ENCODE measurements around the gene CEACAM3. TPM values are rescaled to one million over a fixed set of nuclear protein-coding genes. Genes with fewer than 3 reads are reported as not detected.
"Not testable (repeated sequence)": the region's sequence is repeated elsewhere in the genome, so short reads cannot be mapped to it uniquely, and the experiment has no call there.

CEACAM3 gene
- total RNA-seq, 2 experiments from 2014 or later = not detected

DNA sequence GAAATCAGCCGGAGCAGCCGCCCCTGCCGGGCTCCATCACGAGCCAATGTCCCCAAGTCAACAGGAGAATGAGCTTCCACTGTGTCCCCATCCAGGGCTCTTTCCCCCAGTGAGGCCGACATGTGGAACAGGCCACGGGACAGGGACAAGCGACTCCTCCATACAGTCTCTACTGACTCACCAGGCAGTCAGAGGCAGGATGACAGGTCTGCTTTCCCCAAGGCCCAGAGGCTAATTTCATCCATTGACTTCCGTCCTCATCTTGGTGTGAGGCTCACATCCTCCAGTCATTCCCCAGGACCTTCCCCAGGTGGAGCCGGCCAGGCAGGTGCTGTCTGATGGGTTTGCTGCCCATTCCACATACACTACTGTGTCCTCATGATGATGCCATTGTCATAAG, 37.5 kb upstream of the CEACAM3 start:
- no peaks in the 10 kb centered on the region for H3K36me3 ChIP-seq (ENCODE audit: insufficient read depth, low read length)
- peaks cover 32 to 46% of the 10 kb centered on the region in 2 experiments for H3K27me3 ChIP-seq (ENCODE audit: control insufficient read depth in 1 of 2, insufficient read depth in 2 of 2, low read length in 2 of 2)
- no peaks in the 10 kb centered on the region for H3K9me3 Mint-ChIP-seq
- peaks cover 1% of the 10 kb centered on the region for H3K4me1 ChIP-seq (ENCODE audit: insufficient read depth, low read length)
- H3K27ac Mint-ChIP-seq = no peak overlapping the region
- no peak overlapping the region for H3K4me3 Mint-ChIP-seq
- TF ChIP-seq, protein P1, sequence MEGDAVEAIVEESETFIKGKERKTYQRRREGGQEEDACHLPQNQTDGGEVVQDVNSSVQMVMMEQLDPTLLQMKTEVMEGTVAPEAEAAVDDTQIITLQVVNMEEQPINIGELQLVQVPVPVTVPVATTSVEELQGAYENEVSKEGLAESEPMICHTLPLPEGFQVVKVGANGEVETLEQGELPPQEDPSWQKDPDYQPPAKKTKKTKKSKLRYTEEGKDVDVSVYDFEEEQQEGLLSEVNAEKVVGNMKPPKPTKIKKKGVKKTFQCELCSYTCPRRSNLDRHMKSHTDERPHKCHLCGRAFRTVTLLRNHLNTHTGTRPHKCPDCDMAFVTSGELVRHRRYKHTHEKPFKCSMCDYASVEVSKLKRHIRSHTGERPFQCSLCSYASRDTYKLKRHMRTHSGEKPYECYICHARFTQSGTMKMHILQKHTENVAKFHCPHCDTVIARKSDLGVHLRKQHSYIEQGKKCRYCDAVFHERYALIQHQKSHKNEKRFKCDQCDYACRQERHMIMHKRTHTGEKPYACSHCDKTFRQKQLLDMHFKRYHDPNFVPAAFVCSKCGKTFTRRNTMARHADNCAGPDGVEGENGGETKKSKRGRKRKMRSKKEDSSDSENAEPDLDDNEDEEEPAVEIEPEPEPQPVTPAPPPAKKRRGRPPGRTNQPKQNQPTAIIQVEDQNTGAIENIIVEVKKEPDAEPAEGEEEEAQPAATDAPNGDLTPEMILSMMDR (IDR thresholded peaks at IDR 0.05) = no peak
- H3K36me3 Mint-ChIP-seq (ENCODE audit: low read depth) = no peaks in the 10 kb centered on the region
- H3K4me3 ChIP-seq (ENCODE audit: low read length) = no peak overlapping the region
- POLR2A ChIA-PET = no interaction called here
- DNase-seq (no peak), ATAC-seq (ENCODE audit: poor library complexity) (no peak)
- CTCF ChIA-PET = no interaction called here
- H3K4me1 Mint-ChIP-seq (ENCODE audit: low read depth) = peaks cover 4% of the 10 kb centered on the region
- peaks cover 75% of the 10 kb centered on the region for H3K27me3 Mint-ChIP-seq
- H3K9me3 ChIP-seq (ENCODE audit: control insufficient read depth in 1 of 2, insufficient read depth in 1 of 2, low read length in 2 of 2) = no peaks in the 10 kb centered on the region
- H3K27ac ChIP-seq (ENCODE audit: low read depth in 1 of 2, low read length in 2 of 2) = no peak overlapping the region
- intact Hi-C loops (cut with DNase I, micrococcal nuclease) = no loop called here

DNA sequence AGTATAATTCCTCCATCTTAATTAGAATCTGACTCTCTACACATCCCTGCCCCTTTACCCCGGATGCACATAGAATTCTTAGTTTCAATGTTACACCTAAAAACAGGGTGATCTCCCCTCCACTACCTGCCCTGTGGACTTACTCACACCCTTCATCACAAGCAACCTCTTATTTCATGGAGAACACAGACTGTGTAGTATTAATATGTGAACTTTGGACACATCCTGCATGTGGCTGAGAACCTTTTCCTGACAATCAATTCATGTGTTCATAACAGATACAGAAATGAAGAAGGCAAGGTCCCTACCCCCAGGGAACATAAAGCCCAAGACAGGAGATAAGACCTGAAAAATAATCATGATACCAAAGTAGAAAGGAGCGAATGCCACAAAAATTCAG, 29.3 kb upstream of the CEACAM3 start:
- Histone ChIP-seq H3K27ac (ENCODE audit: low read depth in 1 of 2, low read length in 2 of 2) (no peak overlapping the region), H3K9me3 (ENCODE audit: control insufficient read depth in 1 of 2, insufficient read depth in 1 of 2, low read length in 2 of 2) (no peaks in the 10 kb centered on the region), H3K27me3 (ENCODE audit: control insufficient read depth in 1 of 2, insufficient read depth in 2 of 2, low read length in 2 of 2) (peaks cover 17 to 29% of the 10 kb centered on the region in 2 experiments), H3K36me3 (ENCODE audit: insufficient read depth, low read length) (no peaks in the 10 kb centered on the region), H3K4me3 (ENCODE audit: low read length) (no peak overlapping the region), H3K4me1 (ENCODE audit: insufficient read depth, low read length) (no peaks in the 10 kb centered on the region)
- no peak for ATAC-seq (ENCODE audit: poor library complexity)
- Mint-ChIP-seq H3K36me3 (ENCODE audit: low read depth) (no peaks in the 10 kb centered on the region), H3K4me3 (no peak overlapping the region), H3K9me3 (no peaks in the 10 kb centered on the region), H3K27ac (no peak overlapping the region), H3K27me3 (peaks cover 74% of the 10 kb centered on the region), H3K4me1 (ENCODE audit: low read depth) (peaks cover 7% of the 10 kb centered on the region)
- DNase-seq = no peak
- ChIA-PET POLR2A (no interaction called here), CTCF (interaction anchor here (1.1 kb wide), 1 partner anchor 14 kb away, joined by 3 read pairs; no protein-coding TSS in a partner anchor)
- intact Hi-C loops (cut with DNase I, micrococcal nuclease) = no loop called here
- TF ChIP-seq, protein P1 (IDR thresholded peaks at IDR 0.05) = no peak

DNA sequence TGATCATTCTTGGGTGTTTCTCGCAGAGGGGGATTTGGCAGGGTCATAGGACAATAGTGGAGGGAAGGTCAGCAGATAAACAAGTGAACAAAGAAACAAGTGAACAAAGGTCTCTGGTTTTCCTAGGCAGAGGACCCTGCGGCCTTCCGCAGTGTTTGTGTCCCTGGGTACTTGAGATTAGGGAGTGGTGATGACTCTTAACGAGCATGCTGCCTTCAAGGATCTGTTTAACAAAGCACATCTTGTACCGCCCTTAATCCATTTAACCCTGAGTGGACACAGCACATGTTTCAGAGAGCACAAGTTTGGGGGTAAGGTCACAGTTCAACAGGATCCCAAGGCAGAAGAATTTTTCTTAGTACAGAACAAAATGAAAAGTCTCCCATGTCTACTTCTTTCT, 28.3 kb upstream of the CEACAM3 start:
- H3K36me3 ChIP-seq (ENCODE audit: insufficient read depth, low read length); H3K9me3 ChIP-seq (ENCODE audit: control insufficient read depth in 1 of 2, insufficient read depth in 1 of 2, low read length in 2 of 2); H3K4me1 ChIP-seq (ENCODE audit: insufficient read depth, low read length); H3K4me3 ChIP-seq (ENCODE audit: low read length); DNase-seq; H3K27ac ChIP-seq (ENCODE audit: low read depth in 1 of 2, low read length in 2 of 2); H3K4me3 Mint-ChIP-seq; H3K9me3 Mint-ChIP-seq; H3K36me3 Mint-ChIP-seq (ENCODE audit: low read depth); ATAC-seq (ENCODE audit: poor library complexity); H3K27ac Mint-ChIP-seq; CTCF ChIA-PET; POLR2A ChIA-PET; intact Hi-C loops (cut with DNase I, micrococcal nuclease): not testable (repeated sequence)
- Mint-ChIP-seq H3K4me1 (ENCODE audit: low read depth) (peaks cover 17% of the 10 kb centered on the region), H3K27me3 (peaks cover 74% of the 10 kb centered on the region)
- H3K27me3 ChIP-seq (ENCODE audit: control insufficient read depth in 1 of 2, insufficient read depth in 2 of 2, low read length in 2 of 2) = peaks cover 9 to 23% of the 10 kb centered on the region in 2 experiments

DNA sequence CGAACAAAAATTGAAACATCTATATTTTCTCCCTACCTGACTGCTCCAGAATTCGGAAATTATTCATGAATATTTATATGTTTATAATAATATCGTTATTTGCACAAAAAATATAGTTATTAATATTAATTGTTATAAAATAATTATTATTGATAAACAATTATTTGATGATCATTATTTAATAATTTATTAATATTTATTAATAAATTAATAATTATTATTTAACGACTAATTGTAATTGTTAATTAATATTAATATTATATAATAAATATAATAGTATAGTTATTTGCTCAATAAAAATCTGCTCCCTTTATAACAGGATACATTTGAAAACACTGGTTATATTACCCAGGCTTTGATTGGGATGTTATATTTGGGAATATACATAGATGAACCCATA, 26.8 kb upstream of the CEACAM3 start:
- Histone ChIP-seq H3K4me3 (ENCODE audit: low read length) (no peak overlapping the region), H3K9me3 (ENCODE audit: control insufficient read depth in 1 of 2, insufficient read depth in 1 of 2, low read length in 2 of 2) (no peaks in the 10 kb centered on the region), H3K27me3 (ENCODE audit: control insufficient read depth in 1 of 2, insufficient read depth in 2 of 2, low read length in 2 of 2) (peaks cover 5 to 12% of the 10 kb centered on the region in 2 experiments), H3K27ac (ENCODE audit: low read depth in 1 of 2, low read length in 2 of 2) (no peak overlapping the region), H3K4me1 (ENCODE audit: insufficient read depth, low read length) (peaks cover 20% of the 10 kb centered on the region), H3K36me3 (ENCODE audit: insufficient read depth, low read length) (no peaks in the 10 kb centered on the region)
- ATAC-seq (ENCODE audit: poor library complexity) (no peak), DNase-seq (no peak)
- Mint-ChIP-seq H3K27me3 (peaks cover 77% of the 10 kb centered on the region), H3K4me1 (ENCODE audit: low read depth) (peaks cover 32% of the 10 kb centered on the region), H3K27ac (no peak overlapping the region), H3K9me3 (no peaks in the 10 kb centered on the region), H3K4me3 (no peak overlapping the region), H3K36me3 (ENCODE audit: low read depth) (no peaks in the 10 kb centered on the region)
- intact Hi-C loops (cut with DNase I, micrococcal nuclease) = no loop called here
- CTCF ChIA-PET = interaction anchor here (3.5 kb wide), 1 partner anchor 16 kb away, joined by 19 read pairs; no protein-coding TSS in a partner anchor
- POLR2A ChIA-PET = interaction anchor here (0.6 kb wide), 1 partner anchor 17 kb away, joined by 4 read pairs; no protein-coding TSS in a partner anchor
- TF ChIP-seq, protein P1 (IDR thresholded peaks at IDR 0.05) = no peak
